ENCODE data around the gene FREM1.

The FREM1 gene

DNA sequence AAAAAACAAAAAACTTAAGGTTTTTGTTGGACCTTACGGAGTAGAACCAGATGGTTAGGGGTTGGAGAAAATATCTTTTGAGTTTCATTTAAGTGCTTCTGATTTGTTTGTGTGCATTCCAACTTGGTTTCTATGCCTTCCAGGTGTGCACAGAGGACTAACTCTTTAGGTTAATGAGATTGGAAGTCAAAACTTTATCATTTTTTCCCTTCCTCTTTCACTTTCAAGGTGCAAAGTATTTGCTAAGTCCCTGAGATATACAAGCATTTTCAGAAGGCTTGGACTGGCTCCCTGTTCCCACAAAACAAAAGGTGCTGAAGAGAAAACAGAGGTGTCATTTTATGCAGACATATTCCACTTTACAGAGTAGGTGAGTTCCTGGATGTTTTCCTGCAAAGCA lies 157.4 kb downstream of the FREM1 start:
- DNase-seq = no peak

DNA sequence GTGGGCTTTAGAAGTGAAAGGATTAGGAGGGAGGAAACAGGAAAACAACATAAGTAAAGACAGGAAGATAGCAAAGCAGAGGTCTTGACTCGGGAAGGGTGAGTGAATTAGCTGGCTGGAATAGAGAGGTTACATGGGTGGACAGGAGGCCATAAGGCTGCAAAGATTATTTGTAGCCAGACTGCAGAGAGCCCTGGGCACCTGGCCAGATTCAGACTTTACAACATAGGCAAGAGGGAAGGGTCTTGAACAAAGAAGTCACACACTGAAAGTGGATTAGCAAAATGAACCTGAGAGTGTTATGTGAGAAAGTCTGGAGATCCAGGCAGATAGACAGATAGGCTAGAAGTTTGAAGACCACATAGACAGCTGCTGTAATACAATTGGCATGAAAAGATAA lies 158.0 kb downstream of the FREM1 start:
- no peak for DNase-seq

DNA sequence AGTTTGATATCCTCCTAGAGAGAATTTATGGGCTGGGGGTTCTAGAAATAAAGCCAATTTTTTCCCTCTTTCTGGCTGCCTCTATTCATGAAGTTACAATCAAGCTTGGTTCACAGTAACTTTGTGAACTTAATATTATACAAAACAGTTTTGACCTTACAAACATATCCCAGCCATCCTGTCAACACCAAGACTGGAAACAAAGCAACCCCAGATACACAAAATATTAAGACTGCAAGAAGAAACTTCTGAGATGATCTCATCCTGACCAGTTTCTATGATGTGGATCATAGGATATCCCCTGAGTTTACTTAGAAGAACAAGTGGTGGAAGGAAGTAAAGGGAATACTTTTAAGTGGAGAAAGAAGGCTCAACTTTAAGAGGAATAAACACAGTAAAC lies 159.4 kb downstream of the FREM1 start:
- no peak for DNase-seq

DNA sequence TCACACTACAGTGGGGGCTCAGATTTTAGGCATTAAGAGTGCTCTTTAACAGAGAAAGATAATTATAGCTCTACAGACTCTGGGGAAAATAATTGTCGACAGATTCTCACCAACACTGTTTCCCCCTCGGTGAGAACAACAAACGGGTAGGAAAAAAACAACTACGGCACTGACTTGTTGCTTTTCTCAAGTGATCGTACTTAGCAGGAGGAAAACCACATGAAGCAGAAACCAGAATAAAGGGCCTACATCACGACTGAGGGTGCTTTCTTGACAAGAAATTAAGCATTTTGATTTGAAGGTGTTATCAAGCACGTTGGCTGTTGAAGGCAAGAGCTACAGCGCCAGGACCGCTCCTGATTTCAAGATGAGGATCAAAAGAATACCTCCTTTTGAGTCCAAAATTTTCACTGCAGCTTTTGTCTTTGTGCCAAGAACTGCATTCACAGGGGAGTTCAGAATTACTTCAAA lies 160.5 kb downstream of the FREM1 start:
- DNase-seq = no peak

DNA sequence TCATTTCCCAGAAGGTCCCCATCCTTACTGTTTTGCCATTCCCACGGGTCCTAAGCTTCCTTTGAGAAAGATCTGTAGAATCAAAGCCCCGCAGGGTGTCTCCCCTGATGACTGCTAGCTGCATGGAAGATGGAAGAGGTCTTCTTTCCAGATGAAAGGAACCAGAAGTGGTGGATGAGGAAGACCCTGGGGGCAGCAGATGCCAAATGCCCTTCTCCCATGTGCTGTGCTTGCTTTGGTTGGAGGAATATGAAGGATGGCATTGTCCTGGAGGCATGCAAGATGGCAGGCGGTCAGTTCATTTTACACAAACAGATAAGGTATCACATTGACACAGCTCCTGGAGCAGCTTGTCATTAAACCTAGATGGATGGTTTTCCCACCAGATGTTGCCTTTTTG lies 161.9 kb downstream of the FREM1 start:
- no peak for DNase-seq

DNA sequence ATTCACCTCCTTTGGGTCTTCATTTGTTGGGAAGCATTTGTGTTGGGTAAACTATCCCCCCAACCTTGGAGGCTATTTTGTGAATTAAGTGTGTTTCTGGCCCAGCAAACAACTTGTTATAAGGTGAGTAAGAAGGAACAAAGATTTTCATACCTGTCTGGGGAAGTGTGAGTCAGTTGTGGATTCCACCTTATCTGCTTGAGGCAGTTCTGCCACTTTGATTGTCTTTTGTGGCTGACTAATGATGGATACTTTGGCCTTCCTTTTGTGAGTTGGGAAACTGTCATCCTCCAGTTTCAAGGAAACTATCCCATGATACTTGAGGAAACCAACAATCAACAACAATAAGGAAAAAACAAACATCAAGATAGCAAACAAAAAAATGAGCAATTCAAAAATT lies 163.1 kb downstream of the FREM1 start:
- DNase-seq = no peak

DNA sequence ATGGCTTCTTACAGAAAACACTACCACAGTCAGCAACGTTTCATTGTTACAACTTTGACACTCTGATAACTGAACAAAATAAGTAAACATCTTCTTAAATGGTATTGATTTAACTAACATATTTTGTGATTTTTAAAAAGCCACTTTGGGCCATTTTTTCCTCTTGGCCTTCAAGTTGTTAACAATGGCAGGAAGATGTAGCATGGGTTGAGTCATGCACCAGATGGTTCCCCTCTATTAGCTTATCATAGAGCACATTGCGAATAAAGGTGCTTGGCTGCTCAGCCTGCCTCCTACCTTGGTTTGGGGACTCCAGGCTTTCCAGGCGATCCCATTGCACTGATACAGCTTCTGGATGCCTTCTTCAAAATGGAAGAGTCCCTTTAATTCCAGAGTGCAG lies 163.6 kb downstream of the FREM1 start:
- no peak for DNase-seq

DNA sequence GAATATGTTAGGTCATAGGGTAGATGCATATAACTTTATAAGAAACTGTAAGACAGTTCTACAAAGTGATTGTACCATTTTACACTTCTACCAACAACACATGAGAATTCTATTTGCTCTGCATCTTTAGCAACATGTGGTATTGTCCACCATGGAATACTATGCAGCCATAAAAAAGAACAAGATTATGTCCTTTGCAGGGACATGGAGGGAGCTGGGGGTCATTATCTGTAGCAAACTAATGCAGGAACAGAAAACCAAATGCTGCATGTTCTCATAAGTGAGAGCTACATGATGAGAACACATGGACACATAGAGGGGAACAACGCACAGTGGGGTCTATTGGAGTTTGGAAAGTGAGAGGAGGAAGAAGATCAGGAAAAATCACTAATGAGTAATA lies 165.5 kb downstream of the FREM1 start:
- DNase-seq = no peak

DNA sequence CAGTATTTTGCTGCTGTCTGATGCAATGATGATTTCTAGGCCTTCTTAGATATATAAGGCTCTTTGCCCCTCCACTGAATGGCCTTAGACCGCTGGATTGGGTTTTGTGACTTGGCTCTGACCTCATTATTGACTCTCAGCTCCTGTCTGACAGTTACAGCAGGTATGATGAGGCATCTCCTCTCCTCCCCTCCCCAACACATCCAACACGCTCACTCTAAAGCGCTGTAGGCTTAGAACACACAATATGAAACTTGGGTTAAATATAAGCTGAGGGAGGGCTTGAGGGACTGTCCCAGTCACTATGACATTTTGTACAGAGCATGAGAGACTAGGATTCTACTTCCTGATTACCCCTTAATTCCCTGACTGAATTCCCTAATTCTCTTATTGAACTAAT lies 168.9 kb downstream of the FREM1 start:
- DNase-seq = no peak

DNA sequence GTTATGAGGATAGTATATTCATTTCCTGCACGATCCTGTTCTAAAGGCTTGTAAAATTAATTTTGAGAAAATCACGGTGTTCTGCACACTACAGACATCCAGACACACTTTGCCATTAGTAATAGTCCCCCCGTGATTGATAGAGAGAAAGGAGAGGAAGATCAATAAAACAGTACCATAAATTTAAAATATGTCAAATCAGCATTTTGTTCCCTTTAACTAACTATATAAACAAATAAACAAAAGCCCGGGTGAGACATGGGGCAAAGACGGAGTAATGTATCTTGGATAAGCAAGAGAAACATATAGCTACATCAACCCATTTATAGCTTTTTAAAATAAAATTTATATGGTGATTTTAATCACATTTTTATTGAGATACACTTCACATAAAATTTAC lies 177.1 kb downstream of the FREM1 start:
- no peak for DNase-seq

DNA sequence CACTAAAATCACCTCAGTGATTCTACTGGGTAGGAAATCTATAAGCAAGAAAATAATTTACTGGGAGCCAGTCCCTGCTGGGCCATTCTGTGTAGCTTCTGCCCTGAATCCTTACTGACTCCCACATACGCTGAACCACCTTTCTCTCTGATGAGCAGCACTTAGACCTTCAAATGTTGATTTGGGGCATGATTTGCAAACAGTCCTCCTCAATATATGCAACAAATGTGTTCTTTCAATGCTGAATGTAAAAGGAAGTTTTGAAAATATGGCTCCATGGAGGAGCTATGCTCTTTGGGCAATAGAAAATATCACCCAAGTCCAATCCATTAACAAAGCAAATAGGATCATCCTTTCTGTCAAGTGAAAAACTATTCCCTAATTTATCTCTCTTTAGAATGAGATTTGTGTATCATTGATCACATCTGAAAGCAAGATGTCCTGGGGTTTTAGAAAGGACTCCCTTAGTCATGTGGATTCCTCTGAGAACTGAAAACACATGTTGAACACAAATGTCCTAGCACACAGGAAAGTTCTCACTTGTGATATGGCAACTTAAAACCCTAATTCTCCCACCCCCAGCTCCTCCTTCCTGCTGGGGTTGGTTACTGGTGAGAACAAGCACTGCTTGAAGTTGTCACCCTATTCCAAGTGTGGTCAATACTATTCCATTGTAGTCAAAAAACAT lies 178.8 kb downstream of the FREM1 start:
- no peak for DNase-seq

DNA sequence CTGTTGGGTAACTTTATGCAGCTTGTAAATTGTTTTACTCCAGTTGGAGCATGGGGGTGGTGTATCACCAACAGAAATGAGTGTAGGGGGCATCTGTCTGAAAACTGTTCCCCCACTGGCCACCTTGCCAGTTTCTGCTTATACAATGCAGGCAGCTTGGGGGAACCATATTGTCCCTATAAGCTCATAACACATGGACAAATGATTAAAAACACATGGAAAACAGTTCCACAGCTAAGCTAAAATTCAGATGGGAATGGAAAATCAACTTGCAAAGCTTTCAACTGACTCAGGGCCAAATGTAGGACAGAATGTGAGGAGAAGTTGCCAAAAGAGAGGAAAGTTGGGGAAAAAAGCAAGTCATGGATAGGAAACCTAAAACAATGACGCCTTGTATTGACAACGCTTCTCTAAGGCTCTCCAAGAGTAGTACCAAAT lies 179.7 kb downstream of the FREM1 start:
- no peak for DNase-seq

DNA sequence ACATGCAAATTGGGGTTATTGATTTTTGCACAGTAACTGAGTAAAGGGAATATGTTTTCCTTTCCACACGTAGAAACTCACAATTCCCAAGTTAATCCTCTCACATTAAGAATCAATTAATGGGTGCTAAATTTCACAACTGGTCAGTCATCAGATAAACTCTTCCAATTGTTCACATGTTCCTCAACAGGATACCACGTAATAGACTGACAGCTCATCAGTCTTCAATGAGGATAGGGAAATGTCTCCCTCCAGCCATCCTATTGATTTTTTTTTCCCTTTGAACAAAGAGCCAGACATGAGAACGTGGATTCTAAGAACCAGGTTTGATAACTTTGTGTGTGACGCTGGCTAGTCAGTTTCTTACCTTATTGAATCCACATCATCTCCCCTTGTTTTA lies 186.9 kb downstream of the FREM1 start:
- DNase-seq = no peak

DNA sequence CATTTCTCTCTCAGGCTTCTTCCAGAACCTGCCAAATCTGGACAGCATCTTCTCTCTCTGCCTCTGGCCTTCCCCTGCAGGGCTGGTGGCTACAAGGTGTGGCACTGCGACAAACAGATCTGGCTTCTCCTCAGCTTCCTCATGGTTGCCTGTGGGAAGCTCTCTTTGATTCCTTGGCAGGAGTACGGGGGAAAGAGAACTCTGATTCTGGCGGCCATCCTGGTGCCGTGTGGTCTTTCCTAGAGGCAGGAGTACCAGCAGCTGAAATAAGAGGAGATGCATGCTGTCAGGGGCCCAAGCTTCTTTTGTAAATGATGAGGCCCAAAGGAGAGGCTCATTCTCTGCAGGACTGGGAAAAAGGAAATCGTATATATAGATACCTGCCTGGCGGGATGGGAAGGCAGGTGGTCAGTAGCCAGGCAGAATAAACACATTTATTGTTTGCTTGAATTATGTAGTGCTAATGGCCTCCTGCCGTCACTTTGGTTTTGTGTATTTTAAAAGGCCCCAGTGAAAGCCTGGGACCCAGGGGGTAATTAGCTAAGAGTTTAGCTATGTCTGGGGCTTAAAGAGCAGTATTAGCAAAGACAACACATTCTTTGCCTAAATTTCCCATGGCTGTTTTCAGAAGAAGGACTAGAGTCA lies 187.7 kb downstream of the FREM1 start, which contains the start of gene CER1:
CER1 (minus strand) TSS at position 343 of the 645 bp plus-strand sequence; CDS start at position 282, 61 bp downstream.
- DNase-seq = peak; percentile 84 to 94

DNA sequence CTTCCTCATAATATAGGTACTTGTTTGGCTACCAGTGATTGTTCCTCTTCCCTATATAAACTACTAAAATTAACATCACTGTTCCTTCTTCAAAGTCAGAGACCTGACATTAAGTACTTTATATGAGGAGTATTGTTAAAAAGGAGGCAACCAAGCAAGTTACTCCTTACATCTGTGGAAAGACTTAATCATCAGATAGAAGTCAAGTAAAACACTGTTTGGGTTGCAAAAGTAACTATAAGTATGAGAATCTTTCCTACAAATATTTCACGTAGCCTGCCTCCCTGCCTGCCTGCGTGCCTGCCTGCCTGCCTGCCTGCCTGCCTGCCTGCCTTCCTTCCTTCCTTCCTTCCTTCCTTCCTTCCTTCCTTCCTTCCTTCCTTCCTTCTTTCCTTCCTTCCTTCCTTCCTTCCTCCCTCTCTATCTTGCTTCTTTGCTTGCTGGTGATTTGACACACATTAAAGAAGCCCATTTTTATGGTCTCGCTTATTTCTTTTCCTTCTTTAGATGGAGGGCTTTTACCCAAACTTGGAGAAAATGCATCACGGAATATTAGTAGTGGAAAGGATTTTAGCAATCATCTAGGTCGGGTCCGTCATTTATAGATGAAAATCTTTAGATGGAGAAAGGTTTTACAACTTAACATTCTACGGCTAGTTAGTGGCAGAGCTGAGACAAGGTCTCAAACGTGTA lies 190.9 kb downstream of the FREM1 start:
- DNase-seq = no peak

DNA sequence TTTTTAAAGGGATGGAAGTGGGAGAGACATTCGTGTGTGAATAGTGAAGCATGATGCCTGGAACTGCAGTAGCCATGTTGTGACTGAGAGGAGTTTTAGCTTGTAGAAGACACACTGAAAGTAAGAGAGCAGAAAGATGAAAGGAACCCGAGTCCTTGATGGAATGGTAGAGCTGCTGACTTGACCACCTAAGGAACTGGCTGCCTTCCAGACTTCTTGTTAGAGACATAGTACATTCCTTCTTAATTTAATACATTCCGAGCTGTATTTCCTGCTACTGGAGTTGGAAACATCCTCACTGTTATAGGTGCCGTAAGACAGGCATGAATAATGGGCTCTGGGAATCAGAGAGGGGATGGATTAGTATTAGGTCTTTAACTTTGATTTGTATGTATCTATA lies 195.1 kb downstream of the FREM1 start:
- DNase-seq = no peak

DNA sequence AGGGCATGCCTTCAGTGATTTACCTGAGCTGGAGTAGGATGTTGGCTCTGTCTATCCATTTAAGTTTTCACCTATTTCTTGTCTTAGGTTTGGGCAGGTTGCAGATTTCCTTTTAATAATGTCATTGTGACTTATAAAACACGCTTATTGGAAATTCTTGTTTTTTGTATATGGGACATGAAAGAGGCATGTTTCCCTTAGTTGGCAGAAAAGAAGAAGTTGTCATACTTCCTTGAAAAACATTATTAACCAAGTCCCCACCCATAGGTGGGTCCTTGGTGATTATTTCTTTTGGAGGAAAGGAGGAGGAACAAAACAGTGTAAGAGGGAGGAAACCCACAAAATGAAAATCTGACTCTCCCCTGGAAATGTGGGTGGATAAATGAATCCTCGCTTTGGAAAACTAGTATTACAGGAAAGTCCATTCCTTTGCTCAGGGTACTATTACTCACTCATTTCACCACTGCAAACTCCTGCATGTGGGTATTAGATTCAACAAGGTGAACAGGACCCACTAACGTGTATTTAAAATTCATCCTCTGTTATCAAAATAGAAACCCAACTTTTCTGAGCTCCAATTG lies 197.0 kb downstream of the FREM1 start:
- DNase-seq = no peak

DNA sequence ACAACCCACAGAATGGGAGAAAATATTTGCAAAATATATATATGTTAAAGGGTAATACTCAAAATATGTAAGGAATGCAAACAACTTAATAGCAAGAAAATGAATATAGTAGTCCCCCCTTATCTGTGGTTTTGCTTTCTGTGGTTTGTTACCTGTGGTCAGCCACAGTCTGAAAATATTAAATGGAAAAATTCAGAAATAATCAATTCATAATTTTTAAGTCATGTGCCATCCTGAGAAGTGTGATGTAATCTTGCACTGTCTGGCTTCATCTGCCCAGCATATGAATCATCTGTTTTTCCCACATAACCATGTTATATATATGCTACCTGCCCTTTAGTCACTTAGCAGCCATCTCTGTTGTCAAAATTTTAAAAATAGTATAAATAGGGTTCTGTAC lies 199.4 kb downstream of the FREM1 start:
- no peak for DNase-seq

DNA sequence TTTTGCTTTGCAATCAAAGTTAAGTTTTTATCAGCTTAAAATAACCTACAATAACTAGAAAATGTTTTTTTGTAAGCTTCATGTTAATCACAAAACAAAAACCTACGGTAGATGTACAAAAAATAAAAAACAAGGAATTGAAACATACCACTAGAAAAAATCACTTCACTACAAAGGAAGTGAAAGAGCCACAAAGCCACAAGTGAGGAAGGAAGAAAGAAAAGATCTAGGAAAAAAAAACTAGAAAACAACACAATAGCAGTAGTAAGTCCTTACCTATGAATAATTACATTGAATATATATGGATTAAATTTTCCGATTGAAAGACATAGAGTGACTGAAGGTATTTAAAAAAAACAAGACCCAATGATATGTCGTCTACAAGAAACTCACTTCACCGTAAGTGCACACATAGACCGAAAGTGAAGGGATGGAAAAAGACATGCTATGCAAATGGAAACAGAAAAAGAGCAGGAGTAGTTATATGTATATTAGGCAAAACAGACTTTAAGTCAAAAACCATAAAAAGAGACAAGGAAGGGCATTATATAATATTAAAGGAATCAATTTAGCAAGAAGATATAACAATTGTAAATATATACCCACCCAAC lies 203.6 kb downstream of the FREM1 start:
- no peak for DNase-seq

DNA sequence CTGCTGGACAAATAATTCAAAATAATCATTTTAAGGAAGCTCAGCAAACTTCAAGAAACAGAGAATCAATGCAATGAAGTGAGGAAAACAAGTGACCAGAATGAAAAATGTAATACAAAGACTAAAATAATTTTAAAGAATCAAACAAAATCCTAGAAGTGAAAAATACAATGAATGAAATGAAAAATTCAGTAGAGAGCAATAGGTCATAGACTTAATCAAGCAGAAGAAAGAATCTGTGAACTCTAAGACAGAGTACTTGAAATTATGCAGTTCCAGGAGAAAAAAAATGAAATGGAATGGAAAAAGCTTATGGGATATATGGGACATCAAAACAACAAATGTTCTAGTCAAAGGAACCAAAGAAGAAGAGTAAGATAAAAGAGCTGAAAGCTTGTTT lies 205.1 kb downstream of the FREM1 start:
- DNase-seq = no peak

DNA sequence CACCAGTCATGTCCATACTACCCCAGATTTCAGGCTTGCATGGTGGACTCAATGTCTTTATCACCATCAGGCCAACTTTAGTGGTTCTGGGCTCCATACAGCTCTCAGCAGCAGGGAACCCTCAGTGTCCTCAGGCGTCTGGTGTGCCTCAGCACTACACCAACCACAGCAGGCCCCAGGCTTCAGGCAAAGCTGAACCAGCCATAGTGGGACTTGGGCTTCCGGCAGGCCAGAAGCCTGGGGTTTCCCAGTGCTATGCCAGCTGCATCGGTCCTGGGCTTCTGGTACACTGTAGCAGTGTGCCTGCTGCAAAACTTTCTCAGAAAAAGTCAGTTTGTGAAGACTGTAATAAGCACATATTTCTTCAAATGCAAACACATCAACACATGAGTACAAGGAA lies 205.9 kb downstream of the FREM1 start:
- DNase-seq = no peak

DNA sequence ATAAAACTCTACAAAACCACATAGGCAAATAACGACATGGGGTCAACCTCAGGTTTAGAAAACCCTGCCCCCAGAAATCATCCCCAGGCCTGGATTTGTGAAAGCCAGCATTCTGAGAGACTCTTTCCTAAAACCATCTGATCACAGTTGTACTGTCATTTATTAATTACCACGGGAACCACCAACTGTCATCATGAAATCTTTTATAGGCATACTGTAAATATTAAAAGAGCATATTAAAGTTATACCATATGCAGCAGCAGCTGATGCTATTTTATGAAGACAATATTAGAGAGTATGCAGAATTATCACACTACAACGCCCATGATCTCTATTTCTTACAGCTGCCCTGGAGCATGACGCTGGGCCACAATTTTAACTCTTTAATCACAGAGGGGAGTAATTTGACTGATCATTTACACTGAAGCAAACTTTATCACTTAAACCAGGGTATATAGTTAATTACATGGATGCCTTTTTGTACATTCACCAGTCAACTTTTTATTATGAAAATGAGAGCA lies 208.0 kb downstream of the FREM1 start:
- no peak for DNase-seq

DNA sequence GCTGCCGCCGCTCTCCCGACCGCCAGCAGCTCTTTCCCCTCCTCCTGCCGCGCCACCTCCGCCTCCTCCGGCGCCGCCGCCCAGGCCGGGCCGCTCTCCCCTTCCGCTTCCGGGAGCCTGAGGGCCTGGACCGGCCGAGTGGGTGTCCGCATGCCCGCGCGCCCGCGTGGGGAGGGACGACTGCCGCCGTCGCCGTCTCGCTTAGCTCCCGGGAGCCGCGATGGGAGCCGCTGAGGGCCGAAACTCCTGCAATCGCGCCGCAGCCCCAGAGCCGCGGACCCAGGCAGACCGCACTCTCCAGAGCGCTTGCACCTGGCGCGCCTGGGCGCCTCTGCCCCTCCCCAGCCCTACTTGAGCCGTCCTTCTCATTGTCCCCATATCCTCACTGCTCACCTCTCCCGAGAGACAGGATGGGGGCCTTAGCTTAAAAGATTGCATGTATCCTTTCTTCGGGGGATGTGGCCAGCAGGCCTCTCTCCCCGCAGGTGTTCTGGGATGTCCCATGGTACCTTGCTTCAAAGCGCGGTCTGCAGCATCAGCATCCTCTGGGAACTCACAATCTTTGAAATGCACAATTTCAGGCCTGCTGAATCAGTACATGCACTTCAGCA lies 216.9 kb downstream of the FREM1 start, which contains the start of gene ZDHHC21:
ZDHHC21 (minus strand) TSS at position 182 of the 611 bp plus-strand sequence. CDS start 19,092 bp downstream, outside the sequence.
- DNase-seq = peak; percentile 73 to 84

Data from NCI-H2081 (cell line).